ENCODE data around the gene WWOX.

DNA sequence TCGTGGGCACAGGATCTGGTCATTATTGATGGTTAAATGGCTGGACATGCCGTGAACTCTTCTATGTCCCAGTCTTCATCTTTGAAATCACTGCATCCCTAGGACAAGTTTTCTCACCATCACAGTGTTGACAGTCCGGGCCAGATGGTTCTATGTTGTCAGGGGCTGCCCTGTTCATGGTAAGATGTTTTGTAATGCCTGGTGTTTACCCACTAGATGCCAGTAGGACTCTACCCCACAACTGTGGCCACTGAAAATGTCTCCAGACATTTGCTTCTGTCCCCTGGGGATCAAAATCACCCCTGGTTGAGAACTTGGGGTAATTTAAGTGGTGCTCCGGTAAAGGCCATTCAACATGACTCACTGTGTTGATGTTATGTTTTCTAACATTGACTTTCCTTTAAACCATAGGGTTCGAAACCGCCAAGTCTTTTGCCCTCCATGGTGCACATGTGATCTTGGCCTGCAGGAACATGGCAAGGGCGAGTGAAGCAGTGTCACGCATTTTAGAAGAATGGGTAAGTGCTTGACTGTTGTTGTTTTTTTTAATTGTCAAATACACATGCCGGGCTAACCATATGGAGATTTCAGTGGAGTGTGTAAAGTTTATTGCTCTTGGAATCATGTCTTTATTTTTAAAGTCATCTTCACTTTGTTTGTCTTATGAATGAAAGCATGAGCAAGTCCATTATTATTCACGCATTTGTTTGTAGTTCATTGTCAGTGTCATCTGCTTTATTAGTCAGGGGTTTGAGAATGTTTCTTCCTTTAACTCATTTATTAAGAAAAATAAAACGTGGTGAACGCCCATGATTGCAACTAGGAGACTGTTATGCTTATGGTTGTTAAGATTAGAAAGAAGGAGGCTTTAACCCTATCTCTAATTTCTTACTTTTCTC, 64.6 kb downstream of the WWOX start:
- no peak for TF ChIP-seq ZNF121 (CRISPR knock-in tag; IDR thresholded peaks at IDR 0.05)
- TF ChIP-seq ZNF530 (CRISPR knock-in tag; IDR thresholded peaks at IDR 0.05; ENCODE audit: low read depth), result no peak
- no peak for TF ChIP-seq NR2C2 (CRISPR knock-in tag; IDR thresholded peaks at IDR 0.05; ENCODE audit: borderline replicate concordance)
- TF ChIP-seq, protein P1, sequence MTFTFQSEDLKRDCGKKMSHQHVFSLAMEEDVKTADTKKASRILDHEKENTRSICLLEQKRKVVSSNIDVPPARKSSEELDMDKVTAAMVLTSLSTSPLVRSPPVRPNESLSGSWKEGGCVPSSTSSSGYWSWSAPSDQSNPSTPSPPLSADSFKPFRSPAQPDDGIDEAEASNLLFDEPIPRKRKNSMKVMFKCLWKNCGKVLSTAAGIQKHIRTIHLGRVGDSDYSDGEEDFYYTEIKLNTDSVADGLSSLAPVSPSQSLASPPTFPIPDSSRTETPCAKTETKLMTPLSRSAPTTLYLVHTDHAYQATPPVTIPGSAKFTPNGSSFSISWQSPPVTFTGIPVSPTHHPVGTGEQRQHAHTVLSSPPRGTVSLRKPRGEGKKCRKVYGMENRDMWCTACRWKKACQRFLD (CRISPR knock-in tag; IDR thresholded peaks at IDR 0.05; ENCODE audit: borderline replicate concordance), result no peak
- TF ChIP-seq ELF4 (CRISPR knock-in tag; IDR thresholded peaks at IDR 0.05; ENCODE audit: borderline replicate concordance), result no peak
- TF ChIP-seq RARA (CRISPR knock-in tag; IDR thresholded peaks at IDR 0.05), result no peak
- no peak for TF ChIP-seq HDAC2 (CRISPR knock-in tag; IDR thresholded peaks at IDR 0.05)
